Smooth muscle cell of the umbilical artery (primary cell): ENCODE data around the gene CHM. TPM values are rescaled to one million over a fixed set of nuclear protein-coding genes. Genes with fewer than 3 reads are reported as not detected.

ENCODE experiments used
- total RNA-seq: library from RNA; depleted of rRNA; stranded (reverse); fragments of >200 nt; gene quantifications from 2 replicates; pipeline ENCODE4 v1.2.3, GENCODE V29; 2014

Gene CHM
- total RNA-seq = 23.2 and 25.2 TPM in 2 replicates

GRCh38 chrX:86047174-86047935 lies at the start of gene CHM:
CHM (minus strand) TSS chrX:86047558; CDS start chrX:86047532, 26 bp downstream.

Other genes with a start within 250 kb of the CHM start
- gene DACH2, start 100.9 kb upstream of the CHM start, total RNA-seq = not detected in 2 replicates